NCI-H510A treated with DMSO at 0.1 percent for 48 hours (cell line): ENCODE data around the gene TAPBPL.
A peak's percentile ranks its signal among the peaks of the same experiment; 100 is the strongest.
"Not testable (repeated sequence)": the region's sequence is repeated elsewhere in the genome, so short reads cannot be mapped to it uniquely, and the experiment has no call there.

Experiments used
- DNase-seq: peaks from one replicate; lab custom pipeline; 2025; lab: John Stamatoyannopoulos, UW

Gene TAPBPL

GRCh38 chr12:6462234-6462995 is 10.6 kb downstream of the TAPBPL start:
- DNase-seq: no peak

- no peak for DNase-seq
Measured at GRCh38 chr12:6463216-6463615, 11.4 kb downstream of the TAPBPL start.

GRCh38 chr12:6463858-6464257 is 12.0 kb downstream of the TAPBPL start:
- no peak for DNase-seq

- DNase-seq: no peak
Measured at GRCh38 chr12:6464531-6464930, 12.7 kb downstream of the TAPBPL start.

GRCh38 chr12:6465467-6466183 is 13.8 kb downstream of the TAPBPL start:
- DNase-seq: peak; percentile 17

- no peak for DNase-seq
Measured at GRCh38 chr12:6466184-6466573, 14.3 kb downstream of the TAPBPL start.

- DNase-seq: not testable (repeated sequence)
Measured at GRCh38 chr12:6466751-6467150, 14.9 kb downstream of the TAPBPL start.

- not testable (repeated sequence) for DNase-seq
Measured at GRCh38 chr12:6467571-6468282, 15.9 kb downstream of the TAPBPL start.

- DNase-seq: no peak
Measured at GRCh38 chr12:6468283-6468575, 16.4 kb downstream of the TAPBPL start.

- DNase-seq: no peak
Measured at GRCh38 chr12:6469092-6469491, 17.2 kb downstream of the TAPBPL start.

- no peak for DNase-seq
Measured at GRCh38 chr12:6469609-6470374, 17.9 kb downstream of the TAPBPL start.

GRCh38 chr12:6470375-6471163 is 18.7 kb downstream of the TAPBPL start, which contains the start of gene VAMP1:
Gene VAMP1, minus strand, starts transcription at chr12:6470677. Its CDS starts 146 bp downstream, at chr12:6470531.
- DNase-seq: peak; percentile 93

GRCh38 chr12:6471989-6472360 is 20.1 kb downstream of the TAPBPL start:
- DNase-seq: no peak

- DNase-seq: no peak
Measured at GRCh38 chr12:6472491-6472890, 20.6 kb downstream of the TAPBPL start.

GRCh38 chr12:6475233-6475975 is 23.6 kb downstream of the TAPBPL start:
- not testable (repeated sequence) for DNase-seq

GRCh38 chr12:6476489-6476888 is 24.6 kb downstream of the TAPBPL start:
- no peak for DNase-seq

GRCh38 chr12:6477601-6478377 is 25.9 kb downstream of the TAPBPL start:
- DNase-seq: not testable (repeated sequence)

- DNase-seq: no peak
Measured at GRCh38 chr12:6478416-6478815, 26.6 kb downstream of the TAPBPL start.

- DNase-seq: no peak
Measured at GRCh38 chr12:6488240-6488639, 36.4 kb downstream of the TAPBPL start.

- DNase-seq: no peak
Measured at GRCh38 chr12:6489449-6489848, 37.6 kb downstream of the TAPBPL start.
